ENCODE results near the gene CPNE4.

DNA sequence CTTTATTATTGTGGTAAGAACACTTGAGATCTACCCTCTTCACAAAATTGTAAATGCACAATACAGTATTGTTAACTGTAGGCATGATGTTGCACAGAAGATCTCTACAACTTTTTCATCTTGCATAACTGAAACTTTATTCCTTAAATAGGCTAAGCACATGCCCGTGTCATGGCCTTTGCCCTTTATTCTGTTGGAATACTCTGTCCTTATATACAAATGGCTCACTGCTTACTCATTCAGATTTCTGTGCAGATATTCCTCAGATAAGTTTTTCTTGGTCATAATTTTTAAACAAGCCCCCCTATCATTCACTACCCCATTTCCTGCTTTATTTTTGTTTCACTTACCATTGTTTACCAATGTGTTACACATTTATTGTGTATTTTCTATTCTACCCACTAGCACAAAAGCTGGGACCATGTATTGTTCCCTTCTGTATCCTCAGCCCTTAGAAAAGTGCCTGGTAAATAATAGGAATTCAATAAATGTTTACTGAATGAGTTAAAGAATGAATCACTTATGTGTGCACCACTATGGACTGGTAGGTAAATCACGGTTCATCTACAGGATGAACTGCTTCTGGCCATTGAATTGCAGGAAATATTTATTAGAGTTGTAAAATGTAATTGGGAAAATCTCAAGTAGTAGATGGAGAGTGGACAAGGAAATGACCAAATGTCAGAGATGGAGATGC is 151.0 kb downstream of the CPNE4 start:
- TF ChIP-seq, protein P1, sequence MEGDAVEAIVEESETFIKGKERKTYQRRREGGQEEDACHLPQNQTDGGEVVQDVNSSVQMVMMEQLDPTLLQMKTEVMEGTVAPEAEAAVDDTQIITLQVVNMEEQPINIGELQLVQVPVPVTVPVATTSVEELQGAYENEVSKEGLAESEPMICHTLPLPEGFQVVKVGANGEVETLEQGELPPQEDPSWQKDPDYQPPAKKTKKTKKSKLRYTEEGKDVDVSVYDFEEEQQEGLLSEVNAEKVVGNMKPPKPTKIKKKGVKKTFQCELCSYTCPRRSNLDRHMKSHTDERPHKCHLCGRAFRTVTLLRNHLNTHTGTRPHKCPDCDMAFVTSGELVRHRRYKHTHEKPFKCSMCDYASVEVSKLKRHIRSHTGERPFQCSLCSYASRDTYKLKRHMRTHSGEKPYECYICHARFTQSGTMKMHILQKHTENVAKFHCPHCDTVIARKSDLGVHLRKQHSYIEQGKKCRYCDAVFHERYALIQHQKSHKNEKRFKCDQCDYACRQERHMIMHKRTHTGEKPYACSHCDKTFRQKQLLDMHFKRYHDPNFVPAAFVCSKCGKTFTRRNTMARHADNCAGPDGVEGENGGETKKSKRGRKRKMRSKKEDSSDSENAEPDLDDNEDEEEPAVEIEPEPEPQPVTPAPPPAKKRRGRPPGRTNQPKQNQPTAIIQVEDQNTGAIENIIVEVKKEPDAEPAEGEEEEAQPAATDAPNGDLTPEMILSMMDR (IDR thresholded peaks at IDR 0.05 in 4 of 5, conservative IDR thresholded peaks at IDR 0.05 in 1 of 5) = no peak
- no peak for TF ChIP-seq POLR2A (IDR thresholded peaks at IDR 0.05)
